B cell (primary cell): ENCODE measurements around the gene NUB1. TPM values are rescaled to one million over a fixed set of nuclear protein-coding genes. Genes with fewer than 3 reads are reported as not detected.

Source experiments
- ATAC-seq: fragments of 200-7000 bp; cut with Tn5 transposase; one replicate; pipeline ENCODE4 v1.10.0; 2021; ENCODE audit warnings: low read depth, mild to moderate bottlenecking, moderate number of reproducible peaks, moderate library complexity
- CTCF ChIA-PET: fragments of 350-600 bp; sonication (Branson Sonifier 250); formaldehyde crosslinking; loops from one replicate; lab custom pipeline; 2021; ENCODE audit warnings: antibody characterized with exemption, inconsistent platforms; lab: Charles Lee
- POLR2A ChIA-PET: fragments of 350-600 bp; sonication (Branson Sonifier 250); formaldehyde crosslinking; loops from one replicate; lab custom pipeline; 2021; ENCODE audit warnings: antibody characterized with exemption; lab: Charles Lee
- DNase-seq: peaks from one replicate; pipeline ENCODE4 v3.0.0; 2013
- H2AFZ ChIP-seq: 2 replicates; pipeline ENCODE4 v1.6.1; 2012; ENCODE audit warnings: mild to moderate bottlenecking, low read depth, low read length; ENCODE audit not compliant: insufficient read depth, poor library complexity, severe bottlenecking
- H3K27ac ChIP-seq, 2 donors: 1 replicate in 1 of 2; 2 replicates in 1 of 2; pipeline ENCODE4 v1.5.1; 2012 to 2013; ENCODE audit warnings: low read length in 2 of 2, mild to moderate bottlenecking in 2 of 2, moderate library complexity in 1 of 2
- H3K27me3 ChIP-seq, 4 experiments: fragments of 200-600 bp in 1 of 4; sonication (generic) in 1 of 4; replicated peaks in 1 of 4; 1 replicate in 2 of 4; 2 replicates in 2 of 4; pipeline versions ENCODE4 v1.6.1 to v1.7.0; 2013 to 2016; ENCODE audit warnings: low read length in 3 of 4, mild to moderate bottlenecking in 2 of 4, mixed read lengths in 1 of 4, moderate library complexity in 1 of 4; ENCODE audit not compliant: insufficient read depth in 4 of 4, control insufficient read depth in 3 of 4; ENCODE audit errors: control extremely low read depth in 1 of 4
- H3K36me3 ChIP-seq, 2 experiments: replicated peaks in 1 of 2; 1 replicate in 1 of 2; 2 replicates in 1 of 2; pipeline versions ENCODE4 v1.6.1 to v1.7.1; 2013; ENCODE audit warnings: low read length in 1 of 2; ENCODE audit not compliant: insufficient read depth in 2 of 2, control insufficient read depth in 1 of 2; ENCODE audit errors: control extremely low read depth in 1 of 2, extremely low read depth in 1 of 2
- H3K4me1 ChIP-seq, 2 donors: fragments of 200-600 bp in 1 of 2; sonication (generic) in 1 of 2; 1 replicate in 1 of 2; 2 replicates in 1 of 2; pipeline versions ENCODE4 v1.5.1 to v1.6.1; 2013 to 2017; ENCODE audit warnings: low read length in 2 of 2; ENCODE audit not compliant: control insufficient read depth in 2 of 2, insufficient read depth in 2 of 2
- H3K4me2 ChIP-seq: replicated peaks from 2 replicates; pipeline ENCODE3; 2012; ENCODE audit warnings: mild to moderate bottlenecking, low read depth, low read length; ENCODE audit not compliant: poor library complexity, severe bottlenecking
- H3K4me3 ChIP-seq, 5 experiments: fragments of 200-600 bp in 1 of 5; sonication (generic) in 1 of 5; 1 replicate in 3 of 5; 2 replicates in 2 of 5; pipeline versions ENCODE4 v1.5.1 to v1.7.0; 2011 to 2016; ENCODE audit warnings: low read length in 4 of 5, mild to moderate bottlenecking in 4 of 5, low read depth in 2 of 5, control low read depth in 1 of 5, moderate library complexity in 1 of 5; ENCODE audit not compliant: insufficient read depth in 1 of 5; ENCODE audit errors: control extremely low read depth in 1 of 5, extremely low read depth in 1 of 5
- H3K79me2 ChIP-seq: fragments of 200-600 bp; sonication (generic); one replicate; pipeline ENCODE4 v1.6.0; 2016; ENCODE audit warnings: low read length; ENCODE audit not compliant: control insufficient read depth, insufficient read depth
- H3K9ac ChIP-seq: fragments of 200-600 bp; sonication (generic); 2 replicates; pipeline ENCODE4 v1.6.1; 2017; ENCODE audit warnings: mild to moderate bottlenecking, low read length, moderate library complexity
- H3K9me3 ChIP-seq, 3 donors: one replicate each; pipeline versions ENCODE4 v1.6.1 to v1.7.1; 2013; ENCODE audit warnings: low read length in 2 of 3; ENCODE audit not compliant: control insufficient read depth in 2 of 3, insufficient read depth in 1 of 3; ENCODE audit errors: control extremely low read depth in 1 of 3
- H4K20me1 ChIP-seq: 2 replicates; pipeline ENCODE4 v1.6.0; 2012; ENCODE audit warnings: mild to moderate bottlenecking, low read length; ENCODE audit not compliant: insufficient read depth, control insufficient read depth, poor library complexity, severe bottlenecking
- H3K27ac Mint-ChIP-seq: one replicate; pipeline ENCODE4 v1.8.0; 2021; ENCODE audit warnings: mixed read lengths
- H3K27me3 Mint-ChIP-seq: one replicate; pipeline ENCODE4 v1.8.0; 2021; ENCODE audit warnings: mixed read lengths
- H3K4me1 Mint-ChIP-seq: one replicate; pipeline ENCODE4 v1.8.0; 2021; ENCODE audit warnings: mixed read lengths
- H3K4me3 Mint-ChIP-seq: one replicate; pipeline ENCODE4 v1.8.0; 2021; ENCODE audit warnings: mixed read lengths
- H3K9me3 Mint-ChIP-seq: one replicate; pipeline ENCODE4 v1.8.0; 2022; ENCODE audit warnings: mixed read lengths; ENCODE audit not compliant: insufficient read depth
- CTCF ChIP-seq: fragments of 200-600 bp; IDR thresholded peaks from one replicate; pipeline ENCODE4 v1.8.0; 2022; ENCODE audit warnings: antibody characterized with exemption, mild to moderate bottlenecking
- EZH2 ChIP-seq: IDR thresholded peaks from 2 replicates; pipeline ENCODE4 v1.6.1; 2012; ENCODE audit warnings: borderline replicate concordance, low read depth, mild to moderate bottlenecking, moderate library complexity, low read length; ENCODE audit not compliant: insufficient read depth, poor library complexity, severe bottlenecking
- WGBS: methylation state at CpG from one replicate; pipeline ENCODE4 v1.1.5; 2013; ENCODE audit warnings: missing lambda C conversion rate; ENCODE audit not compliant: insufficient coverage; 5-methylcytosine and 5-hydroxymethylcytosine counted together
- intact Hi-C: fragments of 100-400 bp; cut with micrococcal nuclease; formaldehyde crosslinking; loops from one replicate; pipeline ENCODE4 v1.10.0; 2022
- polyA plus RNA-seq: library from polyadenylated mRNA; depleted of rRNA; stranded (reverse); fragments of >200 nt; gene quantifications from 2 replicates; pipeline ENCODE4 v1.2.3, GENCODE V29; 2012
- total RNA-seq, 2 donors: library from RNA; stranded (reverse); fragments of 120-200 nt in 1 of 2; gene quantifications; 1 replicate in 1 of 2; 2 replicates in 1 of 2; pipeline versions ENCODE4 v1.2.3 to v1.2.4, GENCODE V29; 2013 to 2022

Gene NUB1
- total and polyA plus RNA-seq, 2 donors (not counting 1 experiment from before 2014, with no cell fraction given) = 55.0 to 104 TPM

GRCh38 chr7:151388430-151388829 is 46.8 kb downstream of the NUB1 start:
- H2AFZ ChIP-seq = no peak overlapping the region
- no peak overlapping the region for H3K4me3 Mint-ChIP-seq
- no peak overlapping the region for H3K27ac ChIP-seq
- POLR2A ChIA-PET = no interaction called here
- WGBS = 71% methylated on average over 6 of the region's 10 CpGs
- no peak overlapping the region for H3K4me2 ChIP-seq
- no peaks in the 10 kb centered on the region for H3K36me3 ChIP-seq
- no peaks in the 10 kb centered on the region for H3K9me3 Mint-ChIP-seq
- peaks cover 0 to 9% (median 0%) of the 10 kb centered on the region in 4 experiments for H3K27me3 ChIP-seq
- no peak overlapping the region for H3K9ac ChIP-seq
- ATAC-seq = no peak
- no peak overlapping the region for H3K27ac Mint-ChIP-seq
- intact Hi-C loops = no loop called here
- peaks cover 0 to 9% (median 0%) of the 10 kb centered on the region in 3 donors for H3K9me3 ChIP-seq
- no peak overlapping the region for H3K4me3 ChIP-seq
- TF ChIP-seq EZH2 (no peak), CTCF (no peak)
- H3K4me1 Mint-ChIP-seq = no peaks in the 10 kb centered on the region
- H3K27me3 Mint-ChIP-seq = peaks cover 24% of the 10 kb centered on the region
- CTCF ChIA-PET = no interaction called here
- DNase-seq = no peak
- H4K20me1 ChIP-seq = no peaks in the 10 kb centered on the region
- H3K4me1 ChIP-seq = no peaks in the 10 kb centered on the region
- H3K79me2 ChIP-seq = no peaks in the 10 kb centered on the region

- H3K4me3 ChIP-seq = no peak overlapping the region
- Mint-ChIP-seq H3K27me3 (peaks cover 25% of the 10 kb centered on the region), H3K4me3 (no peak overlapping the region), H3K4me1 (no peaks in the 10 kb centered on the region), H3K9me3 (no peaks in the 10 kb centered on the region), H3K27ac (no peak overlapping the region)
- H3K4me1 ChIP-seq = no peaks in the 10 kb centered on the region
- peaks cover 0 to 9% (median 0%) of the 10 kb centered on the region in 4 experiments for H3K27me3 ChIP-seq
- intact Hi-C loops = no loop called here
- H2AFZ ChIP-seq = no peak overlapping the region
- H3K9me3 ChIP-seq = peaks cover 0 to 4% (median 0%) of the 10 kb centered on the region in 3 donors
- H3K79me2 ChIP-seq = no peaks in the 10 kb centered on the region
- ChIA-PET POLR2A (no interaction called here), CTCF (interaction anchor here (0.7 kb wide), 1 partner anchor 21 kb away, joined by 3 read pairs; no protein-coding TSS in a partner anchor)
- DNase-seq (no peak), ATAC-seq (no peak)
- no peaks in the 10 kb centered on the region for H3K36me3 ChIP-seq
- H3K9ac ChIP-seq = no peak overlapping the region
- no peak overlapping the region for H3K27ac ChIP-seq
- no peak overlapping the region for H3K4me2 ChIP-seq
- no peaks in the 10 kb centered on the region for H4K20me1 ChIP-seq
- 95% methylated on average over 18 of the region's 21 CpGs for WGBS
- TF ChIP-seq CTCF (no peak), EZH2 (no peak)
These were observed 47.6 kb downstream of the NUB1 start for GRCh38 chr7:151389096-151389767.
